Measurements from ENCODE around the gene KIAA0513.

KIAA0513 gene, protein sequence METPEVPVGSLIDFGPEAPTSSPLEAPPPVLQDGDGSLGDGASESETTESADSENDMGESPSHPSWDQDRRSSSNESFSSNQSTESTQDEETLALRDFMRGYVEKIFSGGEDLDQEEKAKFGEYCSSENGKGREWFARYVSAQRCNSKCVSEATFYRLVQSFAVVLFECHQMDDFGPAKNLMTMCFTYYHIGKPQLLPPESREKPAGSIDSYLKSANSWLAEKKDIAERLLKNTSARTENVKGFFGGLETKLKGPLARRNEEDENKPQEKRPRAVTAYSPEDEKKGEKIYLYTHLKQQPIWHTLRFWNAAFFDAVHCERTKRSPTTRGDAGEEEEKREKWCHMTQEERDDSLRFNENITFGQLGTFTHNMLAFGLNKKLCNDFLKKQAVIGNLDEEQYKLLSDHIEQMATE

DNA sequence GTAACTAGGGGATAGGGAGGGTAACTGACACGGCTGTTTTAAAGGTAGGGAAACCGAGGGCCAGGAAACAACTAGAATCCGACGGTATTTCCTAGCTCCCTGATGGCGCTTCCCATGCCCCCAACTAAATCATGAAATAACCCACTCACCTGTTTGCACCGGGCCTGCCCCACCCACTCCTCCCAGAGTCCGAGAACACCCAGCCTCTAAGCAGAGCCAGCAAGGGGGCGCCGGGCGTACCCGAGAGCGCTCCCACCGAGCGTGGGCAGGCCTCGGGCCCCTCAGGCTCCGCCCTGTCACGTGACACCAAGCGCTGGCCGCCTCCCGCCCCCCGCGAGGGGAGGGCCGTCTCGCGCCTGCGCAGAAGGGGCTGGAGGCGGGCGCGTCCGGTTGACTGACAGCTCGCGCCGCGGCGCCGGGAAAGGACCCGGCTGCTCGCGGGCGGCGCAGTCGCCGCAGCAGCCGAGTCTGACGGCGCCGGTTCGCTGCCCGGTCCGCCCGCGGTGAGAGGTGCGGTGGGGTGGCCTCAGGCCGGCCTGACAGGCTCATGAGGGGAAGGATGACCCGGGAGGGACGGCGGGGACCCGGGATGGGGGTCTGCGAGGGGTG lies at the start of gene KIAA0513:
Gene KIAA0513 (plus strand): TSS at position 447 of the 609 bp plus-strand sequence. CDS start 39,277 bp downstream, outside the sequence.
- peak; percentile 97 for DNase-seq

DNA sequence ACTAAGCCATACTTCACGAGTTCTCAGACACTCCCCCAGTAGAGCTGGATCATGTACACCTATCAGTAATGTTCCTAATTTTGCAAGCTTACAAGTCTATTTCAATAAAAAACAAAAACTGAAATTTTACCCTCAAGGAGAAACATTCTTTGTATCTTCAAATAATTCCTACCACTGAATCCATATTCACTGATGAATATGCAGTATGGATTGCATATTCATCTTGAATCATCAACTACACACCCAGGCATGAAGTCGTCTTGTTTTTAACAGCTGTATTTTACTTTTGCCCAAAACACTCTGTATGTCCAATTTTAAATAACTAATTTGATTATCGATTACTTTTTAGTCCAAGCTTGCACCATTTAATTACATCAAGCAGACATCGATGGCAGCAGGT lies 48.1 kb upstream of the KIAA0513 start:
- no peak for DNase-seq

DNA sequence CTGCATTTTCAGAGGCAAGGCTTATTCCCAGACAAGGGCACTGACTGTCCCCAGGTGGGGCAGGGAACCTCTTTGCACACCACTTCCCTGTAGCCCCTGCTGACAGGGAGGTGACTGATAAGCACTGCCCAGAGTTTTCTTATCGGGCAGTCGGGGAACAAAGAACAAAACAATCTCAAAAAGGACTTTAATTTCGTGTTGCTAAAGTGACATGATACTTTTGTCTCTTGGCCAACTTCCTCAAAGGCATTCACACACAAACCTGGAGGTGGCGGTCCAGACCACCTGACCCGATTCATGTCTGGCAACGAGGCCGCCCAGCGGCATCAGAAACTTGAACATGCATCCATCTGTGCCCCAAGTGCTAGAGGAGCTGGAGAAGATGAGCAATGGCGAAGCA lies 45.2 kb upstream of the KIAA0513 start:
- DNase-seq: no peak

DNA sequence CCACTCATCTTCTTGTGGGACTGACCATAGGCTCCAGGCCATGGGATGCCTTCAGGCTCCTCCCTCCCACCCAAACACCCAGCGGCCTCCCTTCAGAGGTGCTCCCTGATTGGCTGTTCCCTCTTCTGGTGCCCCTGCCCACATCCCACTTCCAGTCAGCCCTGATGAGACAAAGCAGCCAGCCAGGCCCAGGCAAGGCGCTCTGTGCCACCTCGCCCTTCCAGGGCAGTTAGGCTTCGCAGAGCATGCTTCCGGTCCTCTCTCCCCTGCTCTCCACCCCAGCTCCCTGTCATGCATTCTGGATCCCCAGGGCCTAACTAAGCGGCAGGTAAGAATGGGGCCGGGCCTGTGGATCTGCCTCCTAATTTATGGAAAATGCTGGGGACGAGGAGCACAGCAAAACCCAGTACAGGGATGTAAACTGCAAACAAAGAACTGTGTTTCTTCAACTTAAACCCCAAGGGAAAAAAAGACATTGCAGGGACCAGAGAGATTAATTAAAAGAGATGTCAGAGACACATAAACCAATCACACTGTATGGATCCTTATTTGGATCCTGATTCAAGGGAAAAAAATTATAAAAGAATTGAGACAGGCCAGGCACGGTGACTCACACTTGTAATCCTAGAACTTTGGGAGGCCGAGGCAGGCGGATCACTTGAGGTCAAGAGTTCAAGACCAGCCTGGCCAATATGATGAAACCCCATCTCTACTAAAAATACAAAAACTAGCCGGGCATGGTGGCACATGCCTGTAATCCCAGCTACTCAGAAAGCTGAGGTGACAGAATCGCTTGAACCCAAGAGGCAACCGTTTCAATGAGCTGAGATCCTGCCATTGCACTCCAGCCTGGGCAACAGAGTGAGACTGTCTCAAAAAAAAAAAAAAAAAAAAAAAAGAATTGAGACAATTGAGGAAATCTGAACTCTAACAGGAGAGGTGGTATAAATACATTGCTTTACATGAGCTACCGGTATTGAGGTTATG lies 42.2 kb upstream of the KIAA0513 start:
- DNase-seq: no peak

DNA sequence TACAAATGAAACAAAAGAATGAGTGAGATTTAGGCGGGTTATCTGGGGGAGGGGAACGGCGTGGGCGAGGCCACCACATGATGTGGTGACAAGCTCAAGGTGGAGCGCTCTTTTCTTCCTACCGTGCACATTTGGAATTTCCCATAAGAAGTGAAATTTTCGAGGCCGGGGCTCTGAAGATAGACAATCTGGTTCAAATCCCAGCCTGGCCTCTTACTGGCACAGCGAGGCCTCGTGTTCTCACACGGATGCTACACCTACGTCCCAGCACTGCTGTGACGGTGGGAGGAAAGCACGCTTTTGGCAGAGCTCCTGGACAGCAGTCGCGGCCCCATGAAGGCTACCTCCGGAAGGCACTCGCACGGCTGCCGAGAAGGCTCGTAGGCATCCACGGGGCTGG lies 41.5 kb upstream of the KIAA0513 start:
- DNase-seq: no peak

DNA sequence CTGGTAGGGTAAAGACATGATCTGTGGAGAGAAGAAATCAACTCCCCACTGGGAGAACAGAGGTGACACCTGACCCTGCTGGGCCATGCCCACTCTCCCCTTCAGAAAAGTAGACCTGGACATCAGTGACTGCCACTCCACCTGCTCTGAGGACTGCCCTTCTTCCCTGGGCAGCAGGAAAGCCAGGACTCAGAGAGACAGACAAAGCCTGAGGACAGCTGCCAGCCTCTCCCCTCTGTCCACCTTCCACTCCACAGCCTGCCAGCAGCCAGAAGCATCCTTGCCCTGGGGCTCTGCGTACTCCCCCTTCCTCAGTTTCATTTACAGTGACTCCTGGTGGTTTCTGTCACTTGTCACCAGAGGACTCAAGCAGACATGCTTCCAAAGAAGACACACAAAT lies 40.7 kb upstream of the KIAA0513 start:
- no peak for DNase-seq

DNA sequence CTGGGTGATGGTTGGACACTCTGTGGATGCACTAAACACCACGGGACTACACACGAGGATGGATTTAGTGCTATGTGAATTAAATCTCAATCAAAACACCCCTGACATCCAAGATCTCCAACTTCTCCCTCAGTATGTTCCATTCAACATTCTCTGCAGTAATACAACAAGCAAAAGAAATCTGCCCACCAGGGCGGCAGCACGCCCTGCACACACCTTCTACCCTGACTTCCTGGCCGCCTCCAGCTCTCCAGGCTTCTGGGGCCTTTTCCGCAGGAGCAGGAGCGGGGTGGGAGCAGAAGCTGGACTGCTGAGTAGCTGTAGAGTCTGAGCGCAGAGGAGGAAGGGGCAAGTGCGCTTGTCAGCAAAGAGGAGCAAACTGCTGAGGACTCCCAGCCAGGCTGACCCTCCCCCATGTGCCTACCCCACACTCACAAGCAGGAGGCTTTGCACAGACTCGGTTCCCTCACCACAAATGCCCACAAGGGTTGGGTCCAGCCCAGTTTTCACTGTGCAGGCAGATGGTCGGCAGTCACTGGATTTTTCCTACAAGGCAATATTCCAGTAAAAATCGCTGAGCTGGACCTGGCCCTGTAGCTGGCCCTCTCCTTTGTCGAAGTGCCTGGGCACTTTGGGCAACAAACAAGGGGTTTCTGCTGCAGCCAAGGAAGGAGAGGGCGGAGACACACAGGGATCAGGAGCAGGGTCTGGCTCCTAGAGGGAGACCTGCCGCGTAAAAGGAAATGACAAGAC lies 39.1 kb upstream of the KIAA0513 start:
- DNase-seq: no peak

DNA sequence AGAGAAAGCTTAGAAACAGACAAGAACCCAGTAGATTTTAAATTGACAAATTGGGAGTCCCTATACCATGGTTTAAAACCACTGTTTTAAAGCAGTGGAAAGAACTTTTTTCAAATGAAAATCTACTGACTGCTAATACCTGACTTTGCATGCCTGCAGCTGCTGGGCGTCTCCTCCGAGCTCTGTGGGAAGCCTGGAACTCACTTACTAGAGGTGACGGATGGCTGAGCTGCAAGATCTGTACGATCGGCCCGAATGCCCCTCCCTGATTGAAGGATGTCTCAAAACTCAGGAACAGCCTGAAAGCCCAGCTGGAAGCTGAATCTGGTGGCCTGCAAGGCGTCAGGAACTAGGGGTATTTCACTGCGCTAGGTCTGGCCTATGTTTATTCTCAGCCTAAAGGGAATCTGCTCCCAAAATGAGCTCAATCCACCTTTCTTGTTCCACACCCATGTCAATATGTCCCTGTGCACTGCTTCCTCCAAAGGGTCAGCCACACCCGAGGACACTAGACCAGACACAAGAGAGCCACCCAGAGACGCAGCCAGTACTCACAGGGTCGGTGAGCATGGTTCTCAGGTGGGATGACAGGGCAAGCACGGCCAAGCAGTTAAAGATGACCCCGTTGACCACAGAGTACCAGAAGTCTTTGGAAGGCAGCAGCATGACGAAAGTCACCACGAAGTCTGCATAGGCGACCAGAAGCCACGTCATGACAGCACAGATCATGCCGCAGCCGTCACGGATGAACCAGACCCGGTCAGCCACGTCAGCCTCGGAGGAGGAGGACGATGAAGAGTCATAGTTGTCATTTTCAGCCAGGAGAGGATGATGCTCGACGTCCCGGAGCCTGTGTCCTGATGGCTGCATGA lies 37.6 kb upstream of the KIAA0513 start:
- DNase-seq: no peak

DNA sequence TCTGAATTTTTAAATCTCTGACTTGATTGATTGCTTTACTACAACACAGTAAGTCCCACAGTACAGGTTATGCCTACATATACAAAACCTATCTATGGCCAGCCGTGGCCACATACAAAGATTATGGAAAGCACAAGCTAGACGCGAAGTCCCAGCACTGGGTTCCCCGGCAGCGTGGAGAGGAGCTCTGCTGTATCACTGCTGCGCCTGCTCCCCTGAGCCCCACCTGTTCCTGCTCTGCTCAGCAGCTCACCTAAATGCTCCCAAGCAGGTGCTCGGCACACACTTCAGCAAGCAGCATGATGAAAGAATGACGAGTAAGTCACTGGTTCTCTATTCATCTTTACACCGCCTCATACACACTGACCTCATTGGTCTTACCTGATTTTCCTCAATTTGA lies 36.8 kb upstream of the KIAA0513 start:
- no peak for DNase-seq

DNA sequence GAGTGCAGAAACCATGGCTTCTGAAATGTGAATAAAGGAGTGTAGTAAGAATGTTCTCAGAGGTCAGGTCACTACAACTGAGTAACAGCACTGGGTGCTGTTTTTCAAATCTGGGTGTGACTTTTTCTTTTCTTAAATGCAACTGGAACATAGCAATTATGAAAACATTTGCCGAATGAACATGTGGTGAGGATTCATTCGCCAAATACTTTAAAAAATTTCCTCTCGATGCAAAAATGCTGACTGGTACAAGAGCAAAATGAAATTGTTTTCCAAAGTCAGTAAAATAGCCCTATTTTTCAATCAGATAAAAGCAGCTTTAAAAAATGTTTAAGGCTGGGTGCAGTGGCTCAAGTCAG lies 34.9 kb upstream of the KIAA0513 start:
- DNase-seq: no peak

DNA sequence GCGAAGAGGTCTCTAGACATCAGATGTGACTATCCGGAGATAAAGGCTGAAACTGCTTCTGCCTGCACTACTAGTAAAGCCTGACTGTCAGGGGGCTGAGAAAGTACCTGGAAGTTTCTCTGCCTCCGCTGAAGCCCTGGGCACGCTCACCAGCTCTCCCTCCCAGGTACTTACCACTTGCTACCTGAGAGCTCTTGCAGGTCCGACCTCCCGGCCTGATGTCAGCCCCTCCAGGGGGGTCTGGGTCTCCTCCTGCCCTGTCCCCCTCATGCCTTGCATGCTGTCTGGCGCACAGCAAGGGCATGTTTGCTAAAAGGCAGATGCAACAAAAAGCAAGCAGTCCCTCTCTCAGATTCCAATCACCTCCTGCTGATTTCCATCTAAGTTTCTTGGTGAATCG lies 33.7 kb upstream of the KIAA0513 start:
- no peak for DNase-seq

DNA sequence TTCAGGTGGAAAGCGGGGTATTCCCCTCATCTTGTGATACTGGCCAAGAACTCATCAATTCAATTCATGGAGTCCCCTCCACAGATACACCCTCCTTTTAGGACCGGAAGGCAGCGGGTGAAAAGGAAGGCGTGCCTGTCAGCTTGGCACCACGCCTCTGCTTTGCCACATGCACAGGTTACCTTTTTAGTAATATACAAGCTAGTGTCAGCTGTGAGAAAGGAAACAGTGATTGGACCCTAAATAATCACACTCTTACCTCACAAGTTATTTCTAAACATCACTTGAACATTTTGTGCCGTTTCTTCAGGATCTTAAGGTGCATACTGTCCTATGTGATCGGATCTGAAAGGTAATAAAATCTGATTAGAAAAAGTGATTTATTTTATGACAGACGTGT lies 31.9 kb upstream of the KIAA0513 start:
- no peak for DNase-seq

DNA sequence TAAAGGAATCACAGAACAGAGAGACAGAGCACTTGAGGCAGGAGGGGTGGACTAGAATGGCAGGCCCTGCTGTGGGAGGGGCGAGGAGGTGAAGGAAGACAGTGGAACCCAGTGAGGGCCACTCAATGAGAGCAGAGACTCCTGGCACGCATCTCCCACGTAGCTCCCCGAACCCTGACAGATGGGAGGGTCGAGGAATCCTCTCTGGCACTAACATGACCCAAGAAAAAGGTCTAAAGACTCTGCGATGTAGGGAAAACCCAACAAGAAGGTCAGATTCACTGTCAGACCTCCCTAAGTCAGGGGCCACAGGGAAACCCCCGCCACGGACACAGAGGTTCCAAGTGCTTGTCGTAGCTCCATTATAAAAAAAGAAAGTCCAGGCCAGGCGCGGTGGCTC lies 31.2 kb upstream of the KIAA0513 start:
- DNase-seq: no peak

DNA sequence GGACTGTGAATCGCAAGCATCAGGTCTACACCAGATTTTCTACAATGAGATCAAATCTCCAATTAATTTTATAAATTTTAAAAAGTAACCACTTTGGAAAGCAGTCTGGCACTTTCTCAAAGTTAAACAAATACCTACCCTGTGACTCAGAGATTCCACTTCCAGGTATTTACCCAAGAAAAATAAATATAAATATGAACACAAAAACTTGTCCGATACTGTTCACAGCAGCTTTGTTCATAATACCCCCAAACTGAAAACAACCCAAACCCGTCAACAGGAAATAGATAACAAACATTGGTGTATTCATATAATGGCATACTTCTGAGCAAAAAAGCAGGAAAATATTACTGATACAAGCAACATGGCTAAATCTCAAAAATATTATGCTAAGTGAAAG lies 28.4 kb upstream of the KIAA0513 start:
- no peak for DNase-seq

DNA sequence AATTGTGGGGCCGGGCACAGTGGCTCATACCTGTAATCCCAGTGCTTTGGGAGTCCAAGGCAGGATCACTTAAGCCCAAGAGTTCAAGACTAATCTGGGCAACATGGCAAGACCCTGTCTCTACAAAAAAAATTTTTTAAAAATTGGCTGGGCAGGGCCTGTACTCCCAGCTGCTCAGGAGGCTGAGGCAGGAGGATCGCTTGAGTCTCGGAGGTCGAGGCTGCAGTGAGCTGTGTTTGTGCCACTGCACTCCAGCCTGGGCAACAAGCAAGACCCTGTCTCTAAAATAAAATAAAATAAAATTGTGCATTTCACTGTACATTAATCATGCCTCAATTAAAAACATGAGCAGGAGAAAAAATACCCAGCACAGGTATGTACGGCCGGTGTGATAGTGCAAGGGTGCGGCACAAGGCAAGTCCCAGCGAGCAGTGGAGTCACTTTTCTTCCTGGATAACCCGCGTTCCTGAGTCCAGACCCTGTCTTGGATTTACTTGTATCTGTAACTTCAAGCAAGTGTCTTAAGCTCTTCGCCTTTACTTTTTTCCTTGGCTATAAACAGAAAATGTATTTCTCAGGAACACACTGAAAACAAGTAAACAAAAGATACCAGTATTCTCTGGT lies 27.6 kb upstream of the KIAA0513 start:
- no peak for DNase-seq

DNA sequence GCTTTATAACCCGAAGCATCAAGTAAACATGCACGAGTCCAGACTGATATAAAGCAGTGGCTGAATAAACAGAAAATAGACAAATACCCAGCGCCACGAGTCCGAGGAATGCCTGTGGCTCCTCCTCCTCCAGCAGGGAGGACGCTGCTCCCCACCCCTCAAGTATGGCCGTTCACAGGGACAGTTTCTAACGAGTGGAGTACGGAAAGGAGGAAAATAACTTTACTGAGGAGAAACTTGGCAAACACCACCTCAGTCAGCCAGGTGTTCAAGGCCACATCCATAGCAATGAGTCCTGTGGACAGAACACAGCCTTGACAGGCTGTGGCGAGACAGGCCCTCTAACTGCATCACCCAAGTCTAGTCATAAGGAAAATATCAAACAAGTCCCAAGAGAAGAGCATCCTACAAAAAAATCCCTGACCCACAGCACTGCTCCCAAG lies 25.5 kb upstream of the KIAA0513 start:
- DNase-seq: no peak

DNA sequence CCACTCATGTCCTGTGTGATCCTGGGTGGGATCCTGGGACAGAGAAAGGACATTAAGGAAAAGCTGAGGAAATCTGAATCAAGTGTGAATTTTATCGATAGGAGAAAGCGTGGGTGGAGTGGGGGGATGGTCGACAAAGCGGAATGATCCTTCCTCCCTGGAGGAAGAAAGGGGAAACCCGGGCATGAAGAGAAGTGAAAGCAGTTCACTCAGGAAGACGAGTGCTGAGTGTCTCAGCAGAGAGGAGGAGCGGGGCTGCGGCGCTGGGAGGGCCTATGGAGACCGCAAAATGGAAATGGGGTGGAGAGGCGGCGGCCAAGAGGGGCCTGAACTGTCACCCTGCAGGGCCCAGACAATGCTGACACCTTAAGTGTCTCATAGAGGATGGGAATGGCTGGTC lies 25.0 kb upstream of the KIAA0513 start:
- no peak for DNase-seq

DNA sequence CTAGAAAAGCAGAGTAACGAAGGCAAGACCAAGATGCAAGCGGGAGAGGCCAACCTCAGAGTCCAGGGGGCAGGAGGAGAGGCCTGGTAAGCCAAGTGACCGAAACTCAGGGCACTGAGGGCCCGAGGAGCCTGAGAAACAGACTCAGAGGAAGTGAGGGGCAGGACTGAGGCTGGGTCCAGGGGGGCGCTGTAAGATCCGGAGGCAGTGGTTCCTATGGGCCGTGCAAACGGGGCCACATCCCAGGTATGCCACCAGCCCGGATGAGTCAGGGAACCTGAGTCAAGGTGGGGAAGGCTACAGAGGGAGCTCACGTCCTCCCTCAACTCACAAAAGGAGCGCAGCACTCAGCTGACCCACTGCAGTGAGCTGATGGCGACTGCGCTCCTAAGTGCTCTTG lies 24.5 kb upstream of the KIAA0513 start:
- no peak for DNase-seq

DNA sequence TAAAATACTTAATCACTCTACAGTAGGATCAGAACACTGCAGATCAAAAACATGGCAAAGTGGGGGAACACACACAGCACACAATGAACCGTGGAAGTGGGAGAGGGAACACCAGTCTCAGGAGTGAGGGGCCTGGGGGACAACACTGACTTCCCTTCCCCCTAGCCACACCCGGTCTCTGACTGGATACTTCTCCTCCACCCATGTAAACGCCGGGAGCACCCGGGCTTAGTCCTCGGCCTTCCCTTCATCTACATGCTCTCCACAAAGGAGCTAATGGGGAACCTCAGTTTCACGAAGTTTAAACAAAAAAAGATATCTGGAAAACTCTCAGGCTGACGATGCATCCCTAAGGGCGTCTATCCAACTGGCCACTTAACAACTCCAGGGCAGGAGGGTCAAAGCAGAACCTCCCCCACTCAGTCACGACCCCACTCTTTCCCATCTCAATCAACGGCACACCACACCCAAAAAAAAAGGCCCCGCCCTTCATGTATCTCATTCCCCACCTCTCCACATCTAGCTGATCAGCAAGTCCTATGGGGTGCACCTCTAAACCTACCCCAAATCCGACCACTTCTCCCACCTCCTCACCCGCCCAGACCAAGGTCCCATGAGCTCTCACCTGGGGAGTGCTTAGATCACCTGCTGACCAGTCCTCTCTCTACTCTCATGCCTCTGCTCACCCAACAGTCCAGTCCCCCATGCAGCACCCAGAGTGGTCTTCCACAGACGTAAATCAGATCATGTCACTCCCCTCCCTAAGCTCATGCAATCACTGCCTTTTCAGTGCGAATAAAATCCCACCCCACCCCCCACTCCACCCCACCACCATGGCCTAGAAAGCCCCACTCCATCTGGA lies 23.6 kb upstream of the KIAA0513 start:
- DNase-seq: no peak

DNA sequence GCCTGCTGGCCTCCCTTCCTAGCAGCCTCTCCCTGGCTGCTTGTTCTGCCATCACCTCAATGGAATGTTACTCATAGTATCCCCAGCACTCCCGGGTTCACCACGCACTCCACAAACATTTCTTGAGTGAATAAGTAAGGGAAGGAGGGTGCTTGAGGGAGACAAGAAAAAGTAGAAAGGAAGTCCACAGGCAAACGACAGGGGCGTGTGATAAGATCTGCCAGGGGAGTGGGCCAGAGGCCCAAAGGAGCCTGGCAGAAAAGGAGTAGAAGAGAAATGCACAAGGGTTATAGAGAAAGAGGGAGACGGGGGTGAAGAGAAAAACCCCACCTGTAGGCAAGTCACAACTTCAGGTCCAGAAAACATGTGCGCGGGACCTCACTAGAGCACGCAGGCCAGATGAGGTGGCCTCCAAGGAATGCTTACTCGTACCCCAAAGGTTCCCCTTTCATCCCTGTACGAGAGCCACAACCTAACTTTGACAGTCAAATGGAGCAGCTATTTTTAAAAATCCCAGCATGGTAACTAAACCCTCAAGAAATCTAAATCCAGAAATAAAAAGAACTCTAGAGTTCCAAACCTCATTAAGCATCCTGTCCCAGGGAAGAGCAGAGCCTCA lies 22.9 kb upstream of the KIAA0513 start:
- no peak for DNase-seq

All from activated CD8-positive, alpha-beta memory T cell treated with anti-CD3 and anti-CD28 coated beads, Interleukin-2, amount 50 U/mL, for 4 hours (primary cell).